ENCODE measurements around the gene COL25A1. TPM values are rescaled to one million over a fixed set of nuclear protein-coding genes. Genes with fewer than 3 reads are reported as not detected.

COL25A1 gene
- total RNA-seq, 1 experiment from 2014 or later = 8.8 TPM

- intact Hi-C loops (cut with micrococcal nuclease; ENCODE audit: unreplicated experiment) = no loop called here
- no peaks in the 10 kb centered on the region for H3K27me3 ChIP-seq (replicated peaks; ENCODE audit: insufficient read depth, low read depth, low read length, poor library complexity)
- H3K9me3 ChIP-seq (ENCODE audit: low read depth, low read length, poor library complexity, severe bottlenecking) = no peaks in the 10 kb centered on the region
- TF ChIP-seq EZH2 (IDR thresholded peaks at IDR 0.05; ENCODE audit: borderline replicate concordance, low read depth, low read length, poor library complexity, severe bottlenecking) (no peak), CTCF (conservative IDR thresholded peaks at IDR 0.05; ENCODE audit: low read depth, low read length) (no peak)
- H3K36me3 ChIP-seq (ENCODE audit: insufficient read depth, low read length, poor library complexity, severe bottlenecking) = no peaks in the 10 kb centered on the region
- POLR2A ChIA-PET (ENCODE audit: low non-redundant PET) = no interaction called here
- CTCF ChIA-PET = no interaction called here
- H3K4me3 ChIP-seq (ENCODE audit: low read depth, low read length, poor library complexity, severe bottlenecking) = no peak overlapping the region
- BruUV-seq (replicated peaks) = no TSS peak
- DNase-seq (ENCODE audit: low spot score) = no peak
- H3K4me1 ChIP-seq (ENCODE audit: insufficient read depth, low read length, poor library complexity, severe bottlenecking) = no peaks in the 10 kb centered on the region
- H3K27ac ChIP-seq (ENCODE audit: low read depth, low read length, poor library complexity, severe bottlenecking) = no peak overlapping the region
Measured at GRCh38 chr4:109233570-109233969, 68.9 kb downstream of the COL25A1 start.

- Histone ChIP-seq H3K4me3 (ENCODE audit: low read depth, low read length, poor library complexity, severe bottlenecking) (no peak overlapping the region), H3K27me3 (replicated peaks; ENCODE audit: insufficient read depth, low read depth, low read length, poor library complexity) (no peaks in the 10 kb centered on the region), H3K27ac (ENCODE audit: low read depth, low read length, poor library complexity, severe bottlenecking) (no peak overlapping the region), H3K4me1 (ENCODE audit: insufficient read depth, low read length, poor library complexity, severe bottlenecking) (no peaks in the 10 kb centered on the region), H3K9me3 (ENCODE audit: low read depth, low read length, poor library complexity, severe bottlenecking) (no peaks in the 10 kb centered on the region), H3K36me3 (ENCODE audit: insufficient read depth, low read length, poor library complexity, severe bottlenecking) (no peaks in the 10 kb centered on the region)
- no peak for DNase-seq (ENCODE audit: low spot score)
- POLR2A ChIA-PET (ENCODE audit: low non-redundant PET) = no interaction called here
- no TSS peak for BruUV-seq (replicated peaks)
- CTCF ChIA-PET = no interaction called here
- intact Hi-C loops (cut with micrococcal nuclease; ENCODE audit: unreplicated experiment) = no loop called here
- TF ChIP-seq CTCF (conservative IDR thresholded peaks at IDR 0.05; ENCODE audit: low read depth, low read length) = no peak
- TF ChIP-seq EZH2 (IDR thresholded peaks at IDR 0.05; ENCODE audit: borderline replicate concordance, low read depth, low read length, poor library complexity, severe bottlenecking) = no peak
Measured at GRCh38 chr4:109232681-109233080, 69.8 kb downstream of the COL25A1 start.

GRCh38 chr4:109231331-109231730, 71.1 kb downstream of the COL25A1 start:
- CTCF ChIA-PET = no interaction called here

More at GRCh38 chr4:109231331-109231730, 71.1 kb downstream of the COL25A1 start:
- no peak for TF ChIP-seq EZH2 (IDR thresholded peaks at IDR 0.05; ENCODE audit: borderline replicate concordance, low read depth, low read length, poor library complexity, severe bottlenecking)
- TF ChIP-seq CTCF (conservative IDR thresholded peaks at IDR 0.05; ENCODE audit: low read depth, low read length) = no peak
- Histone ChIP-seq H3K27ac (ENCODE audit: low read depth, low read length, poor library complexity, severe bottlenecking) (no peak overlapping the region), H3K27me3 (replicated peaks; ENCODE audit: insufficient read depth, low read depth, low read length, poor library complexity) (no peaks in the 10 kb centered on the region), H3K4me1 (ENCODE audit: insufficient read depth, low read length, poor library complexity, severe bottlenecking) (no peaks in the 10 kb centered on the region), H3K4me3 (ENCODE audit: low read depth, low read length, poor library complexity, severe bottlenecking) (no peak overlapping the region), H3K36me3 (ENCODE audit: insufficient read depth, low read length, poor library complexity, severe bottlenecking) (no peaks in the 10 kb centered on the region), H3K9me3 (ENCODE audit: low read depth, low read length, poor library complexity, severe bottlenecking) (no peaks in the 10 kb centered on the region)
- POLR2A ChIA-PET (ENCODE audit: low non-redundant PET) = no interaction called here
- intact Hi-C loops (cut with micrococcal nuclease; ENCODE audit: unreplicated experiment) = no loop called here
- no TSS peak for BruUV-seq (replicated peaks)
- no peak for DNase-seq (ENCODE audit: low spot score)
